AG09319 (cell line): Measurements from ENCODE around the gene IGLON5.

Source experiments
- DNase-seq: peaks from one replicate; pipeline ENCODE4 v3.0.0-alpha.2; 2010; ENCODE audit warnings: low read depth; ENCODE audit errors: extremely low read depth
- CTCF ChIP-seq: IDR thresholded peaks from 2 replicates; pipeline ENCODE4 v1.5.1; 2011; ENCODE audit warnings: low read depth, mild to moderate bottlenecking, inconsistent platforms, low read length, moderate library complexity

Gene IGLON5

DNA sequence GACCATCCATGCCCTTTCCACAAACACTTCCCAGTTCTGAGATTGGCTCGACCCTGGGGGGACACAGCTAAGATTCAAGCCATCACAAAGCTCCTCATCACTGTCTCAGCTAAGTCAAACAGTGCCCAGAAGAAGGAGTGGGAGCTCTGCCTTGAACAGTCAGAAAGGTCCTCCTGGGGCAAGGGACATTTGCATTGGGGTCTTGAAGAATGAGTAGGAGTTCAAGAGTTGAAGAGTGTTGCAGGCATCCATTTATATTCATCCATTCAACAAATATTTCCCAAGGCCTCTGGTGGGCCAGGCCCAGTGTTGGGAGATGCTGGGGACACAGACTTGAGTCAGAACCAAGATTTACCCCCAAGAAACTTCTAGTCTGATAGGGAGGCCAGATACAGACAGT, 6.5 kb downstream of the IGLON5 start:
- DNase-seq: no peak
- TF ChIP-seq CTCF: no peak

- no peak for TF ChIP-seq CTCF
- no peak for DNase-seq
Observed at GRCh38 chr19:51318687-51319648, 7.5 kb downstream of the IGLON5 start.

DNA sequence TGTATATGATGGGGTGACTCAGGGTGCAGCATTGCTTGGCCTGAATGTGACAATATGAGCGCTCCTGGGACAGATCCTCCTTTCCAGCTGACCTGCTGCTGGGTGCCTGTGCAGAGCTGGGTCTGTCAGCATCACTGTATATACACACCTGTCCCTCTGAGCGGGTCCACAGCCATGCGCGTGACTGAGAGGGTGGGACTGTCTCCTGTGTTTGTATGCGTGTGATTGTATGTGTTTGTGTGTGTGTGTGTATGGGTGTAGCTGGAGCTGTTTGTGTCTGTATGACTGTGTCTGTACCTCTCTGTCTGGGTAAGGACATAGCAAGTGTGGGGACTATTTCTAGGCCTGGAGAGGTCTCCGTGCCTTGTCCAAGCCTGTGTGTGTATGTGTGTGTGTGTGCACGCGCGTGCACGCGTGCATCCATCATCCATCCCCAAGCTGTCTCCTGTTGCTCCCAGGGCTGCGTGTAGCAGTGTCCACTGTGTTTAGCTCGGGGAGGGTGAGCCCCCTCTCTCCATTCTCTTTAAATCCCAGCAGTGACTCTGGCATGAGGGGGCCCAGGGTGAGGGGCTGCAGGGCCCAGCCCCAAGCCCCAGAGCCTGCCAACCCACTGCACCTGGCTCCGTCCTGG, 8.3 kb downstream of the IGLON5 start:
- DNase-seq: no peak
- TF ChIP-seq CTCF: no peak

DNA sequence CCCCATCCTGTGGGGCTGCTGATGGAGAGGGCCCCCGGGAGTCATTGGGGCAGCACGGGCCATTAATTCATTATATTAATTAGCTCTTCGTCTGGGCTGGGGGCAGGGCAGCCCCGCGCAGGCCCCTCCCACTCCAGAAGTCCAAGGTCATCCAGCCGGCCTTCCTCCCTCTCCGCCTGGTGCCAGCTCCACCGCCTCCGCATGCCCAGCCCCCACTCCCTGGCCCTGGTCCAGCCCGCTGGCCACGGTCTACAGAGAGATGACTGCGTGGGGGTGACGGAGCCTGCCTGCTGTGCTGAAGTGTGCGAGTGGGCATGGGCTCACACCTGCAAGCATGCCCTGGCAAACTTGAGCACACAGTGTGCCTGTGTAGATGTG, 8.8 kb downstream of the IGLON5 start:
- TF ChIP-seq CTCF: no peak
- no peak for DNase-seq

- no peak for TF ChIP-seq CTCF
- DNase-seq: no peak
Observed at GRCh38 chr19:51321799-51322198, 10.4 kb downstream of the IGLON5 start.

- TF ChIP-seq CTCF: no peak
- DNase-seq: no peak
Observed at GRCh38 chr19:51323481-51324166, 12.2 kb downstream of the IGLON5 start.

- no peak for TF ChIP-seq CTCF
- DNase-seq: no peak
Observed at GRCh38 chr19:51324167-51324481, 12.7 kb downstream of the IGLON5 start.
